ENCODE measurements around the gene NANOS1.

NANOS1 gene

DNA sequence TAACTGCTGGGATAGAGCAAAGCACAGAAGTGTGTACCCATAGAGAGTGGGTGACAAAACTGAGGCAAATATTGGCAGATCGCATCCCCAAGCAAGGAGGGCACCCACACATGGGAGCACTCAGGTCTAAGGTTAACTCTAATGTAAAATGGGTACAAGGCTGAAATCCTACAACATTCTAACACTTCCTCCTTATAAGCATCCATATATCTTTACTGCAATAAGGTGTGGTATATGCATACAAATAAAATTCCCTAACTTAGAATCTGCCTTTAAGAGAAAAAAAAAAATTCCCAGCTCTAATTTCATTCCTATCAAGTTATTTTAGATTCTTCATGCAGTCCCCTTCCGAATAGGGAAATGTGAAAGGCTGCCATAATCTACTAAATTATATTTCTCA lies 32.4 kb downstream of the NANOS1 start:
- TF ChIP-seq CTCF (conservative IDR thresholded peaks at IDR 0.05; ENCODE audit: low read depth), result no peak
- ChIA-PET POLR2A (ENCODE audit: low non-redundant PET) (no interaction called here), CTCF (no interaction called here)

DNA sequence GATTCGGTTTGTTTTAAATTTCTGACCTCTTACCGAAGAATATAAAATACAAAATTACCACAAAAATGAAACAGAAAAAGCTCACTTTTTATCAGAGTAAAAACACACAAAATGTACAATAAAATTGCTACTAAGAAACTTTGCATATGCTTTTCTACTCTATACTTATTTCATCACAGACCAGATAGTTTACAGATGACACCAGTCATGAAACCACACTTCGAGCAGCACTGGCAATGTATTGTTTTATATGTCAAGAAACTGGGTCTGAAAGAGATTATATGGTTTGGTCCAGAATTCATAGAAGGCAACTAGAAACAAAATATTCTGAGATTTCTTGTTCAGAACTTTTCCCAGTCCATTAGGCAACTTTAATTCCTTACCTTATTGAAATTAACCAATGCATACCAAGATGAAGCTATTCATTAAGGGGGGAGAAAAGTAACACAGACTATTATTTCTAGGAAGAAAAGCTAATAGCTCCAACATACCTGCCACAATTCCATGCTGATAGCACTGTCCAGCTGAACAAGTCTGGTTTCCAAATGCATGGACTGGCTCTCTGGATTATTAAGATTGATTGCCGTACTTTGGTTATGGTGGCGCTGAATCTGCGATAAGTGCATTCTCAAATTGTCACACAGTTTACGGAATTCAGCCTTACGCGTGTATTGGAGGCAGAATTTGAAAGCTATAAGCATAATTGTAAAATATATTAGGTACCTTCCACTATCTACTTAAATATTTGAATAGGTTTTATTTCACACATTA lies 41.1 kb downstream of the NANOS1 start:
- POLR2A ChIA-PET (ENCODE audit: low non-redundant PET), result no interaction called here
- no peak for DNase-seq (ENCODE audit: low spot score)
- no peak overlapping the region for H3K27ac ChIP-seq
- CTCF ChIA-PET, result interaction anchor here (0.6 kb wide), 2 partner anchors 472 to 473 kb away, joined by 3 read pairs; partner anchors contain the start of gene RGS10
- TF ChIP-seq CTCF (conservative IDR thresholded peaks at IDR 0.05; ENCODE audit: low read depth), result no peak

More for the DNA sequence above, 32.4 kb downstream of the NANOS1 start:
- no peak for DNase-seq (ENCODE audit: low spot score)
- no peak overlapping the region for H3K27ac ChIP-seq

- no peak overlapping the region for H3K27ac ChIP-seq
- ChIA-PET CTCF (no interaction called here), POLR2A (ENCODE audit: low non-redundant PET) (no interaction called here)
- TF ChIP-seq CTCF (conservative IDR thresholded peaks at IDR 0.05; ENCODE audit: low read depth), result no peak
- DNase-seq (ENCODE audit: low spot score), result no peak
These were observed 44.1 kb downstream of the NANOS1 start for GRCh38 chr10:119073584-119073983.

GRCh38 chr10:119078422-119079179 lies 49.1 kb downstream of the NANOS1 start:
- no peak for DNase-seq (ENCODE audit: low spot score)
- ChIA-PET CTCF (no interaction called here), POLR2A (ENCODE audit: low non-redundant PET) (interaction anchor here (0.9 kb wide), 1 partner anchor 48 kb away, joined by 3 read pairs; no protein-coding TSS in a partner anchor)
- no peak for TF ChIP-seq CTCF (conservative IDR thresholded peaks at IDR 0.05; ENCODE audit: low read depth)
- H3K27ac ChIP-seq, result no peak overlapping the region

- CTCF ChIA-PET, result interaction anchor here (0.6 kb wide), 1 partner anchor 130 kb away, joined by 3 read pairs; no protein-coding TSS in a partner anchor
- peak overlapping the region; percentile 90 for H3K27ac ChIP-seq
- DNase-seq (ENCODE audit: low spot score), result peak; percentile 91
- POLR2A ChIA-PET (ENCODE audit: low non-redundant PET), result interaction anchor here (0.6 to 0.7 kb wide), 2 partner anchors 73 to 237 kb away, joined by 3 read pairs; no protein-coding TSS in a partner anchor
- TF ChIP-seq CTCF (conservative IDR thresholded peaks at IDR 0.05; ENCODE audit: low read depth), result no peak
These were observed 50.3 kb downstream of the NANOS1 start for GRCh38 chr10:119079599-119080520.

All from RWPE1 (cell line).